Measurements from ENCODE around the gene NMD3.
A peak's percentile ranks its signal among the peaks of the same experiment; 100 is the strongest.
"Not testable (repeated sequence)": the region's sequence is repeated elsewhere in the genome, so short reads cannot be mapped to it uniquely, and the experiment has no call there.

Gene NMD3

GRCh38 chr3:161220850-161221753 is at the start of gene NMD3:
Gene NMD3 (plus strand): TSS chr3:161221311. CDS start chr3:161222014, 703 bp downstream.
- in situ Hi-C loops (cut with HindIII; ENCODE audit: low pct_ligation_motif_present, low pct_unique_long_range_greater_than_20kb, low sequenced_read_pairs) = no loop called here
- DNase-seq = peak; percentile 93

GRCh38 chr3:161171639-161172552 is 49.2 kb upstream of the NMD3 start:
- in situ Hi-C loops (cut with HindIII; ENCODE audit: low pct_ligation_motif_present, low pct_unique_long_range_greater_than_20kb, low sequenced_read_pairs) = no loop called here
- peak; percentile 23 for DNase-seq

- in situ Hi-C loops (cut with HindIII; ENCODE audit: low pct_ligation_motif_present, low pct_unique_long_range_greater_than_20kb, low sequenced_read_pairs) = no loop called here
- no peak for DNase-seq
These were observed 45.6 kb upstream of the NMD3 start for GRCh38 chr3:161175506-161175905.

- no peak for DNase-seq
- in situ Hi-C loops (cut with HindIII; ENCODE audit: low pct_ligation_motif_present, low pct_unique_long_range_greater_than_20kb, low sequenced_read_pairs) = no loop called here
These were observed 43.1 kb upstream of the NMD3 start for GRCh38 chr3:161177991-161178390.

GRCh38 chr3:161181371-161181770 is 39.7 kb upstream of the NMD3 start:
- DNase-seq; in situ Hi-C loops (cut with HindIII; ENCODE audit: low pct_ligation_motif_present, low pct_unique_long_range_greater_than_20kb, low sequenced_read_pairs): not testable (repeated sequence)

GRCh38 chr3:161187046-161187445 is 34.1 kb upstream of the NMD3 start:
- no peak for DNase-seq
- in situ Hi-C loops (cut with HindIII; ENCODE audit: low pct_ligation_motif_present, low pct_unique_long_range_greater_than_20kb, low sequenced_read_pairs) = no loop called here

- in situ Hi-C loops (cut with HindIII; ENCODE audit: low pct_ligation_motif_present, low pct_unique_long_range_greater_than_20kb, low sequenced_read_pairs) = no loop called here
- no peak for DNase-seq
These were observed 23.0 kb upstream of the NMD3 start for GRCh38 chr3:161197855-161198850.

- in situ Hi-C loops (cut with HindIII; ENCODE audit: low pct_ligation_motif_present, low pct_unique_long_range_greater_than_20kb, low sequenced_read_pairs) = no loop called here
- no peak for DNase-seq
These were observed 21.2 kb upstream of the NMD3 start for GRCh38 chr3:161199926-161200325.

GRCh38 chr3:161203485-161204098 is 17.5 kb upstream of the NMD3 start:
- in situ Hi-C loops (cut with HindIII; ENCODE audit: low pct_ligation_motif_present, low pct_unique_long_range_greater_than_20kb, low sequenced_read_pairs) = no loop called here
- no peak for DNase-seq

GRCh38 chr3:161208931-161209330 is 12.2 kb upstream of the NMD3 start:
- no peak for DNase-seq
- in situ Hi-C loops (cut with HindIII; ENCODE audit: low pct_ligation_motif_present, low pct_unique_long_range_greater_than_20kb, low sequenced_read_pairs) = no loop called here

GRCh38 chr3:161212171-161212771 is 8.8 kb upstream of the NMD3 start:
- in situ Hi-C loops (cut with HindIII; ENCODE audit: low pct_ligation_motif_present, low pct_unique_long_range_greater_than_20kb, low sequenced_read_pairs) = no loop called here
- no peak for DNase-seq

GRCh38 chr3:161212906-161213305 is 8.2 kb upstream of the NMD3 start:
- in situ Hi-C loops (cut with HindIII; ENCODE audit: low pct_ligation_motif_present, low pct_unique_long_range_greater_than_20kb, low sequenced_read_pairs) = no loop called here
- DNase-seq = no peak

GRCh38 chr3:161213644-161214043 is 7.5 kb upstream of the NMD3 start:
- in situ Hi-C loops (cut with HindIII; ENCODE audit: low pct_ligation_motif_present, low pct_unique_long_range_greater_than_20kb, low sequenced_read_pairs) = no loop called here
- DNase-seq = no peak

- in situ Hi-C loops (cut with HindIII; ENCODE audit: low pct_ligation_motif_present, low pct_unique_long_range_greater_than_20kb, low sequenced_read_pairs) = no loop called here
These were observed 5.9 kb upstream of the NMD3 start for GRCh38 chr3:161215185-161215584.

GRCh38 chr3:161217496-161217895 is 3.6 kb upstream of the NMD3 start:
- DNase-seq = no peak
- in situ Hi-C loops (cut with HindIII; ENCODE audit: low pct_ligation_motif_present, low pct_unique_long_range_greater_than_20kb, low sequenced_read_pairs) = no loop called here

More at GRCh38 chr3:161215185-161215584, 5.9 kb upstream of the NMD3 start:
- no peak for DNase-seq

- no peak for DNase-seq
- in situ Hi-C loops (cut with HindIII; ENCODE audit: low pct_ligation_motif_present, low pct_unique_long_range_greater_than_20kb, low sequenced_read_pairs) = no loop called here
These were observed 1.6 kb upstream of the NMD3 start for GRCh38 chr3:161219495-161219894.

- DNase-seq = peak; percentile 19
- in situ Hi-C loops (cut with HindIII; ENCODE audit: low pct_ligation_motif_present, low pct_unique_long_range_greater_than_20kb, low sequenced_read_pairs) = no loop called here
These were observed 892 bp downstream of the NMD3 start for GRCh38 chr3:161221806-161222600.
